ENCODE results near the gene STK39. TPM values are rescaled to one million over a fixed set of nuclear protein-coding genes. Genes with fewer than 3 reads are reported as not detected.
"Not testable (repeated sequence)": the region's sequence is repeated elsewhere in the genome, so short reads cannot be mapped to it uniquely, and the experiment has no call there.

The STK39 gene
- total and polyA plus RNA-seq, 4 donors: 8.5 to 18.7 (median 11.2) TPM

DNA sequence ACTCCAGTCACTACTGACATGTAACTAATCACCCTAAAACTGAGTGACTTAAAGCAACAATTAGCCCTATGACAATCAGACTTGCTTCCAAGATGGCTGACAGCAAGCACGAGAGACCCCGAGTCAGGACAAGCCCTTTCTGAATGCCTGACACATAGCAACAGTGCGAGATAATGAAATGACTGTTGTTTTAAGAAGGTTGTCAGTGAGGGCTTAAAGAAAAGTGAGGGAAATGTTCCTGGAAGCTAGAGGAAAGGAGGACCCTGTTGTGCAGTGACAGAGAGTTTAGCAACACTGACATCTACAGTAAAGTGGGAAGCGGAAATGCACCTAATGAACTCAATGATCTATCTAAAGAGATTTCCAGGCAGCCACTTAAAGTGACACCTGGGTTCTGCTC, 163.1 kb downstream of the STK39 start:
- H3K27ac ChIP-seq (ENCODE audit: low read depth in 1 of 2, low read length in 1 of 2): no peak overlapping the region

DNA sequence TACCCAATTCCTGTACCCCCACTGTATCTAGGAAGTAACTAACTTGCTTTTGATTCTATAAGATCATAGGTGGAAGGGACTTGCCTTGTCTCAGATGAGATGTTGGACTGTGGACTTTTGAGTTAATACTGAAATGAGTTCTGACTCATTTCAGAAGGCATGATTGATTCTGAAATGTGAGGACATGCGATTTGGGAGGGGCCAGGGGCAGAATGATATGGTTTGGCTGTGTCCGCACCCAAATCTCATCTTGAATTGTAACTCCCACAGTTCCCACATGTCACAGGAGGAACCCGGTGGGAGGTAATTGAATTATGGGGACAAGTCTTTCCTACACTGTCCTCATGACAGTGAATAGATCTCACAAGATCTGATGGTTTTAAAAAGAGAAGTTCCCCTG, 165.9 kb downstream of the STK39 start:
- WGBS, 2 donors: 91 to 97% methylated on average over 3 of the region's 3 CpGs
- not testable (repeated sequence) for H3K4me3 ChIP-seq; ATAC-seq (ENCODE audit: insufficient read depth, low FRiP score); H3K27me3 ChIP-seq (ENCODE audit: control insufficient read depth in 3 of 3, insufficient read depth in 3 of 3, low read length in 2 of 3); H3K4me1 ChIP-seq (ENCODE audit: control insufficient read depth in 5 of 5, insufficient read depth in 5 of 5, low read length in 5 of 5); H3K36me3 ChIP-seq (ENCODE audit: control insufficient read depth in 4 of 4, insufficient read depth in 4 of 4, low read length in 4 of 4); DNase-seq; H3K27ac ChIP-seq (ENCODE audit: low read depth in 1 of 2, low read length in 1 of 2); H3K9ac ChIP-seq (ENCODE audit: insufficient read depth in 1 of 2, low read length in 2 of 2); H3K9me3 ChIP-seq (ENCODE audit: control insufficient read depth in 4 of 4, insufficient read depth in 3 of 4, low read length in 3 of 4)

More for the DNA sequence above, 163.1 kb downstream of the STK39 start:
- H3K4me3 ChIP-seq: no peak overlapping the region
- no peaks in the 10 kb centered on the region for H3K36me3 ChIP-seq (ENCODE audit: control insufficient read depth in 4 of 4, insufficient read depth in 4 of 4, low read length in 4 of 4)
- H3K9ac ChIP-seq (ENCODE audit: insufficient read depth in 1 of 2, low read length in 2 of 2): no peak overlapping the region
- 91 to 94% methylated on average over 4 of the region's 4 CpGs for WGBS, 2 donors
- H3K9me3 ChIP-seq (ENCODE audit: control insufficient read depth in 4 of 4, insufficient read depth in 3 of 4, low read length in 3 of 4): peaks cover 0 to 3% (median 0%) of the 10 kb centered on the region in 4 donors
- no peaks in the 10 kb centered on the region for H3K27me3 ChIP-seq (ENCODE audit: control insufficient read depth in 3 of 3, insufficient read depth in 3 of 3, low read length in 2 of 3)
- no peaks in the 10 kb centered on the region for H3K4me1 ChIP-seq (ENCODE audit: control insufficient read depth in 5 of 5, insufficient read depth in 5 of 5, low read length in 5 of 5)
- DNase-seq (peak in 2 of 3 donors; percentile 14 to 30), ATAC-seq (ENCODE audit: insufficient read depth, low FRiP score) (no peak)
- TF ChIP-seq, protein P1, sequence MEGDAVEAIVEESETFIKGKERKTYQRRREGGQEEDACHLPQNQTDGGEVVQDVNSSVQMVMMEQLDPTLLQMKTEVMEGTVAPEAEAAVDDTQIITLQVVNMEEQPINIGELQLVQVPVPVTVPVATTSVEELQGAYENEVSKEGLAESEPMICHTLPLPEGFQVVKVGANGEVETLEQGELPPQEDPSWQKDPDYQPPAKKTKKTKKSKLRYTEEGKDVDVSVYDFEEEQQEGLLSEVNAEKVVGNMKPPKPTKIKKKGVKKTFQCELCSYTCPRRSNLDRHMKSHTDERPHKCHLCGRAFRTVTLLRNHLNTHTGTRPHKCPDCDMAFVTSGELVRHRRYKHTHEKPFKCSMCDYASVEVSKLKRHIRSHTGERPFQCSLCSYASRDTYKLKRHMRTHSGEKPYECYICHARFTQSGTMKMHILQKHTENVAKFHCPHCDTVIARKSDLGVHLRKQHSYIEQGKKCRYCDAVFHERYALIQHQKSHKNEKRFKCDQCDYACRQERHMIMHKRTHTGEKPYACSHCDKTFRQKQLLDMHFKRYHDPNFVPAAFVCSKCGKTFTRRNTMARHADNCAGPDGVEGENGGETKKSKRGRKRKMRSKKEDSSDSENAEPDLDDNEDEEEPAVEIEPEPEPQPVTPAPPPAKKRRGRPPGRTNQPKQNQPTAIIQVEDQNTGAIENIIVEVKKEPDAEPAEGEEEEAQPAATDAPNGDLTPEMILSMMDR (IDR thresholded peaks at IDR 0.05; ENCODE audit: control extremely low read depth, extremely low read depth): no peak

DNA sequence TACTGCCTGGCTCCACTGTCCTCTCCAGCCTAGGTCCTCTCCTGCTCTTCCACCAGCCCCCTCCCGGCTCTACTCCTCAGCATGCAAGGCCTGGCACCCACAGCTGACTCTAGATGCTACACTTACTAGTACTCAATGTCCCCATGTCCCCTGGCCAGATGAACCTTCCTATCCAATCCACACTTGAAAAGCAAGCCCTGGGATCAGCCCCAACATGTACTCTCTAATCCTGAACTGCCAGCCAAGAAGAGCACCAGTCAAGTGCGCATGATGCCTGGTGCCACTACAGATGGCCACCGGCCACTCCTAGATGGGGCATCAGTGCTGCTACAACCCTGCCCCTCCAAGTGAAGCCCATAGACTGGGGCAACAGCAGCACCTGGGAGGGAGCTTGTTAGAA, 168.2 kb downstream of the STK39 start:
- DNase-seq (no peak), ATAC-seq (ENCODE audit: insufficient read depth, low FRiP score) (no peak)
- no peak overlapping the region for H3K4me3 ChIP-seq
- peaks cover 0 to 11% (median 0%) of the 10 kb centered on the region in 5 donors for H3K4me1 ChIP-seq (ENCODE audit: control insufficient read depth in 5 of 5, insufficient read depth in 5 of 5, low read length in 5 of 5)
- peaks cover 0 to 3% (median under 1%) of the 10 kb centered on the region in 4 donors for H3K9me3 ChIP-seq (ENCODE audit: control insufficient read depth in 4 of 4, insufficient read depth in 3 of 4, low read length in 3 of 4)
- WGBS, 2 donors: 97 to 98% methylated on average over 3 of the region's 3 CpGs
- H3K27me3 ChIP-seq (ENCODE audit: control insufficient read depth in 3 of 3, insufficient read depth in 3 of 3, low read length in 2 of 3): no peaks in the 10 kb centered on the region
- H3K9ac ChIP-seq (ENCODE audit: insufficient read depth in 1 of 2, low read length in 2 of 2): no peak overlapping the region
- H3K27ac ChIP-seq (ENCODE audit: low read depth in 1 of 2, low read length in 1 of 2): no peak overlapping the region
- peaks cover 0 to 3% (median 3%) of the 10 kb centered on the region in 4 donors for H3K36me3 ChIP-seq (ENCODE audit: control insufficient read depth in 4 of 4, insufficient read depth in 4 of 4, low read length in 4 of 4)
- TF ChIP-seq, protein P1 (IDR thresholded peaks at IDR 0.05; ENCODE audit: control extremely low read depth, extremely low read depth): no peak

DNA sequence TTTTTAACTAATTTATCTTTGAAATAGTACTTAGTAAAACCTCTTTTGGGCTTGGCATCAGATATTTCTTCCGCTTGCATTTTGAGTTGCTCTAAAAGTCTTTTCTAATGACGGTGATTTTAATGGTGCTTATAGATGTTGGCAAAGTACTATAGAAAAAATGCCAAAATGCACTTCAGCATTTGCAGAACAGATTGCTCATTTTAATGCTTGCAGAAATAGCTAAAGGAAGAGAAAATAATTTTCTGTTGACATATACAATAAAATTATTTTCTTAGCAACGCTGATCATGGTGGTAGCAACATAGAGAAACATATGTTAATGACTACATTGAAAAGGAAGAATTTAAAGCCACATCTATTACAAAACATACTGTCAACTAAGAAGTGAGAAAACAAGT, 170.7 kb downstream of the STK39 start:
- TF ChIP-seq, protein P1 (IDR thresholded peaks at IDR 0.05; ENCODE audit: control extremely low read depth, extremely low read depth): no peak
- peaks cover 0 to 3% (median under 1%) of the 10 kb centered on the region in 4 donors for H3K9me3 ChIP-seq (ENCODE audit: control insufficient read depth in 4 of 4, insufficient read depth in 3 of 4, low read length in 3 of 4)
- ATAC-seq (ENCODE audit: insufficient read depth, low FRiP score) (no peak), DNase-seq (peak in 2 of 3 donors; percentile 77 to 79)
- no peak overlapping the region for H3K4me3 ChIP-seq
- H3K4me1 ChIP-seq (ENCODE audit: control insufficient read depth in 5 of 5, insufficient read depth in 5 of 5, low read length in 5 of 5): peaks cover 0 to 11% (median 0%) of the 10 kb centered on the region in 5 donors
- peaks cover 2 to 11% (median 3%) of the 10 kb centered on the region in 4 donors for H3K36me3 ChIP-seq (ENCODE audit: control insufficient read depth in 4 of 4, insufficient read depth in 4 of 4, low read length in 4 of 4)
- H3K9ac ChIP-seq (ENCODE audit: insufficient read depth in 1 of 2, low read length in 2 of 2): no peak overlapping the region
- no peak overlapping the region for H3K27ac ChIP-seq (ENCODE audit: low read depth in 1 of 2, low read length in 1 of 2)
- WGBS, 2 donors: 77 to 89% methylated on average over 3 of the region's 3 CpGs
- no peaks in the 10 kb centered on the region for H3K27me3 ChIP-seq (ENCODE audit: control insufficient read depth in 3 of 3, insufficient read depth in 3 of 3, low read length in 2 of 3)
